HepG2 (cell line): ENCODE results near the gene TOP1. TPM values are rescaled to one million over a fixed set of nuclear protein-coding genes. Genes with fewer than 3 reads are reported as not detected.
A peak's percentile ranks its signal among the peaks of the same experiment; 100 is the strongest.

Experiments
- CTCF ChIP-seq: sonication (generic); formaldehyde crosslinking; IDR thresholded peaks from 2 replicates; pipeline ENCODE4 v1.5.0; 2020; ENCODE audit warnings: mild to moderate bottlenecking, missing genetic modification reagents, moderate library complexity
- ERF ChIP-seq: IDR thresholded peaks from 2 replicates; pipeline ENCODE4 v1.6.1; 2018; ENCODE audit warnings: missing biosample characterization, missing genetic modification reagents
- KDM6A ChIP-seq: IDR thresholded peaks from 2 replicates; pipeline ENCODE4 v1.6.1; 2016; ENCODE audit warnings: low read depth
- KMT2A ChIP-seq: sonication (generic); formaldehyde crosslinking; IDR thresholded peaks from 2 replicates; pipeline ENCODE4 v1.4.0; 2020; ENCODE audit warnings: missing genetic modification reagents
- NFAT5 ChIP-seq: sonication (generic); formaldehyde crosslinking; IDR thresholded peaks from 2 replicates; pipeline ENCODE4 v1.4.0; 2020; ENCODE audit warnings: missing genetic modification reagents
- PRPF4 ChIP-seq: fragments of 200-400 bp; formaldehyde crosslinking; IDR thresholded peaks from 2 replicates; pipeline ENCODE4 v1.6.1; 2016; ENCODE audit warnings: low read length, low read depth; ENCODE audit not compliant: poor library complexity, severe bottlenecking
- TSC22D2 ChIP-seq: sonication (generic); formaldehyde crosslinking; IDR thresholded peaks from 2 replicates; pipeline ENCODE4 v1.5.1; 2020; ENCODE audit warnings: missing genetic modification reagents, mild to moderate bottlenecking, borderline replicate concordance
- ZNF143 ChIP-seq: sonication (generic); formaldehyde crosslinking; IDR thresholded peaks from 2 replicates; pipeline ENCODE4 v1.4.0; 2020; ENCODE audit warnings: missing genetic modification reagents
- ZNF775 ChIP-seq: sonication (generic); formaldehyde crosslinking; IDR thresholded peaks from 2 replicates; pipeline ENCODE4 v1.4.0; 2020; ENCODE audit warnings: missing genetic modification reagents, mild to moderate bottlenecking, moderate library complexity, borderline replicate concordance
- ZNF839 ChIP-seq: sonication (generic); formaldehyde crosslinking; IDR thresholded peaks from 2 replicates; pipeline ENCODE4 v1.4.0; 2020; ENCODE audit warnings: missing genetic modification reagents, mild to moderate bottlenecking, borderline replicate concordance
- polyA plus RNA-seq, 8 experiments: library from polyadenylated mRNA; depleted of rRNA in 3 of 8; stranded (reverse) in 7 of 8; unstranded in 1 of 8; fragments of >200 nt; fragmentation: Illumina TruSeq in 4 of 8; extraction: Trizol in 4 of 8; gene quantifications; 2 replicates each; pipeline versions ENCODE4 v1.2.1 to v1.2.3, GENCODE V29; 2011 to 2016; ENCODE audit warnings: low read depth in 4 of 8, missing spikeins in 1 of 8, mixed read lengths in 1 of 8; ENCODE audit not compliant: insufficient read depth in 1 of 8
- total RNA-seq, 5 experiments: library from RNA; depleted of rRNA; stranded (reverse); fragments of >200 nt; fragmentation: Illumina TruSeq; extraction: Trizol; gene quantifications; 2 replicates each; pipeline ENCODE4 v1.2.3, GENCODE V29; 2016; ENCODE audit warnings: low read depth in 1 of 5
- TF ChIP-seq, protein P1 (sequence below): IDR thresholded peaks from 2 replicates; pipeline ENCODE4 v1.6.1; 2016; ENCODE audit warnings: missing compliant biosample characterization, missing genetic modification reagents, borderline replicate concordance
- TF ChIP-seq, protein P2 (sequence below): IDR thresholded peaks from 2 replicates; pipeline ENCODE4 v1.6.1; 2016; ENCODE audit warnings: missing compliant biosample characterization, missing genetic modification reagents, borderline replicate concordance
- TF ChIP-seq, protein P3 (sequence below): sonication (generic); formaldehyde crosslinking; IDR thresholded peaks from 2 replicates; pipeline ENCODE4 v1.4.0; 2020; ENCODE audit warnings: mild to moderate bottlenecking, missing genetic modification reagents

TOP1 gene
- total and polyA plus RNA-seq, 2 of the 13 experiments (the other 11 are each of a cell fraction or from before 2014, with no cell fraction given) = 10.2 to 19.4 TPM

DNA sequence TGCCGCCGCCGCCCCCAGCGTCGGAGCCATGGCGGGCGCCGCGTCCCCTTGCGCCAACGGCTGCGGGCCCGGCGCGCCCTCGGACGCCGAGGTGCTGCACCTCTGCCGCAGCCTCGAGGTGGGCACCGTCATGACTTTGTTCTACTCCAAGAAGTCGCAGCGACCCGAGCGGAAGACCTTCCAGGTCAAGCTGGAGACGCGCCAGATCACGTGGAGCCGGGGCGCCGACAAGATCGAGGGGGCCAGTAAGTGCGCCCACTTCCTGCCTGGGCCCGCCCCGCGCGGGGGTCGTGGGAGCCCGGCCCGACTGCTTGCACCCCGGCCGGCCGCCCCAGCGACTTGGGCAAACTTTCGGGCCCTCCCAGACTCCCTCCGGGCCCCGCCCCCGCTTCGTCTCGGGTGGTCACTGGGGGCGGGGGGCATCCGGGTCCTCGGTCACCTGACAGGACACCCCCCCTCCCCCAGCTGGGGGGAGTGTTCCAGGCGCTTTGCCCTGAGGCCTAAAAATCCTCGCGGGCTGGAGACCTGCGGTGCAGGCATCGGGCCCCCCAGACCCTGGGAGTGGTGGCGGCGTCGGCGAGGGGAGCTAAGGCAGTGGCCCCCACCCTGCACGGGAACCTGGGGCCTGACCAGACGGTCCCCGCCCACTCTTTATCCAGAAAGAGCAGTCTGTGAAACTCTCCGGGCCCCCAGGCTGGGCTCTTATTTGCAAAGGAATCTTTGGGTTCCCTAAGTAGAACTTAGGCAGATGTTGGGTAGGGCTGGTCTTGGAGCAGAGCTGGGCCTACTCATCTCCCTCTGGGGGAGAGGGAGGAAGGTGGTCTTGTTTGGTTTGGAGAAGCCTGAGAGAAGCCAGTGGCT lies 109.2 kb downstream of the TOP1 start (continued):
- TF ChIP-seq, protein P1, sequence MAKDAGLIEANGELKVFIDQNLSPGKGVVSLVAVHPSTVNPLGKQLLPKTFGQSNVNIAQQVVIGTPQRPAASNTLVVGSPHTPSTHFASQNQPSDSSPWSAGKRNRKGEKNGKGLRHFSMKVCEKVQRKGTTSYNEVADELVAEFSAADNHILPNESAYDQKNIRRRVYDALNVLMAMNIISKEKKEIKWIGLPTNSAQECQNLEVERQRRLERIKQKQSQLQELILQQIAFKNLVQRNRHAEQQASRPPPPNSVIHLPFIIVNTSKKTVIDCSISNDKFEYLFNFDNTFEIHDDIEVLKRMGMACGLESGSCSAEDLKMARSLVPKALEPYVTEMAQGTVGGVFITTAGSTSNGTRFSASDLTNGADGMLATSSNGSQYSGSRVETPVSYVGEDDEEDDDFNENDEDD (CRISPR knock-in tag) = peak; percentile 32; the same call in 1 of the 2 replicates
- TF ChIP-seq, protein P2, sequence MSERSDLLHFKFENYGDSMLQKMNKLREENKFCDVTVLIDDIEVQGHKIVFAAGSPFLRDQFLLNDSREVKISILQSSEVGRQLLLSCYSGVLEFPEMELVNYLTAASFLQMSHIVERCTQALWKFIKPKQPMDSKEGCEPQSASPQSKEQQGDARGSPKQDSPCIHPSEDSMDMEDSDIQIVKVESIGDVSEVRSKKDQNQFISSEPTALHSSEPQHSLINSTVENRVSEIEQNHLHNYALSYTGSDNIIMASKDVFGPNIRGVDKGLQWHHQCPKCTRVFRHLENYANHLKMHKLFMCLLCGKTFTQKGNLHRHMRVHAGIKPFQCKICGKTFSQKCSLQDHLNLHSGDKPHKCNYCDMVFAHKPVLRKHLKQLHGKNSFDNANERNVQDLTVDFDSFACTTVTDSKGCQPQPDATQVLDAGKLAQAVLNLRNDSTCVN (CRISPR knock-in tag) = peak; percentile 49; the same call in 1 of the 2 replicates
- peak; percentile 63; the same call in 1 of the 2 replicates for TF ChIP-seq TSC22D2
- no peak for TF ChIP-seq ZNF775
- TF ChIP-seq PRPF4 = no peak
- TF ChIP-seq KMT2A (CRISPR knock-in tag) = peak; percentile 76
- peak; percentile 71; the same call in 1 of the 2 replicates for TF ChIP-seq NFAT5 (CRISPR knock-in tag)
- no peak for TF ChIP-seq KDM6A (CRISPR knock-in tag)
- TF ChIP-seq ZNF143 (CRISPR knock-in tag) = peak; percentile 29; the same call in 1 of the 2 replicates
- TF ChIP-seq ZNF839 (CRISPR knock-in tag) = peak; percentile 54; the same call in 1 of the 2 replicates
- TF ChIP-seq, protein P3, sequence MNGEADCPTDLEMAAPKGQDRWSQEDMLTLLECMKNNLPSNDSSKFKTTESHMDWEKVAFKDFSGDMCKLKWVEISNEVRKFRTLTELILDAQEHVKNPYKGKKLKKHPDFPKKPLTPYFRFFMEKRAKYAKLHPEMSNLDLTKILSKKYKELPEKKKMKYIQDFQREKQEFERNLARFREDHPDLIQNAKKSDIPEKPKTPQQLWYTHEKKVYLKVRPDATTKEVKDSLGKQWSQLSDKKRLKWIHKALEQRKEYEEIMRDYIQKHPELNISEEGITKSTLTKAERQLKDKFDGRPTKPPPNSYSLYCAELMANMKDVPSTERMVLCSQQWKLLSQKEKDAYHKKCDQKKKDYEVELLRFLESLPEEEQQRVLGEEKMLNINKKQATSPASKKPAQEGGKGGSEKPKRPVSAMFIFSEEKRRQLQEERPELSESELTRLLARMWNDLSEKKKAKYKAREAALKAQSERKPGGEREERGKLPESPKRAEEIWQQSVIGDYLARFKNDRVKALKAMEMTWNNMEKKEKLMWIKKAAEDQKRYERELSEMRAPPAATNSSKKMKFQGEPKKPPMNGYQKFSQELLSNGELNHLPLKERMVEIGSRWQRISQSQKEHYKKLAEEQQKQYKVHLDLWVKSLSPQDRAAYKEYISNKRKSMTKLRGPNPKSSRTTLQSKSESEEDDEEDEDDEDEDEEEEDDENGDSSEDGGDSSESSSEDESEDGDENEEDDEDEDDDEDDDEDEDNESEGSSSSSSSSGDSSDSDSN (CRISPR knock-in tag) = peak; percentile 74
- TF ChIP-seq ERF (CRISPR knock-in tag) = 0 out of 2 replicates have a peak, but pooled peaks have one; percentile 48
- TF ChIP-seq CTCF (CRISPR knock-in tag) = no peak
